Panc1 (cell line): ENCODE data around the gene AHNAK. TPM values are rescaled to one million over a fixed set of nuclear protein-coding genes. Genes with fewer than 3 reads are reported as not detected.

Experiments used
- ATAC-seq: fragments of 200-7000 bp; cut with Tn5 transposase; 2 replicates; pipeline ENCODE4 v1.9.1; 2020; ENCODE audit warnings: mild to moderate bottlenecking, moderate library complexity
- BruUV-seq: library from RNA; stranded (reverse); fragments of 400-500 nt; replicated peaks from 2 replicates; lab custom pipeline; 2021; lab: Mats Ljungman, UMichigan
- CTCF ChIA-PET: fragments of 300-600 bp; sonication (Branson Sonifier 250); formaldehyde crosslinking; loops from one replicate; lab custom pipeline; 2022; ENCODE audit warnings: antibody characterized with exemption; lab: Charles Lee
- POLR2A ChIA-PET: fragments of 300-600 bp; sonication (Branson Sonifier 250); formaldehyde crosslinking; loops from one replicate; lab custom pipeline; 2022; ENCODE audit warnings: antibody characterized with exemption; lab: Charles Lee
- DNase-seq: peaks from one replicate; pipeline ENCODE4 v3.0.0-alpha.2; 2010; ENCODE audit warnings: low read depth, low spot score
- H3K27ac ChIP-seq: 2 replicates; pipeline ENCODE4 v1.5.1; 2011; ENCODE audit warnings: mild to moderate bottlenecking, low read length, inconsistent platforms
- H3K27me3 ChIP-seq: fragments of 200-500 bp; sonication (Bioruptor generic); 2 replicates; pipeline ENCODE4 v1.6.0; 2014; ENCODE audit warnings: low read length, inconsistent platforms; ENCODE audit not compliant: control insufficient read depth, insufficient read depth
- H3K36me3 ChIP-seq: fragments of 200-500 bp; sonication (Bioruptor generic); 2 replicates; pipeline ENCODE4 v1.5.1; 2014; ENCODE audit warnings: inconsistent platforms, mild to moderate bottlenecking, low read length, moderate library complexity; ENCODE audit not compliant: control insufficient read depth, insufficient read depth
- H3K4me1 ChIP-seq: 2 replicates; pipeline ENCODE4 v1.5.1; 2011; ENCODE audit warnings: inconsistent platforms, mild to moderate bottlenecking, low read length, moderate library complexity; ENCODE audit not compliant: control insufficient read depth, insufficient read depth
- H3K4me3 ChIP-seq, 2 experiments: 2 replicates each; pipeline ENCODE4 v1.5.1; 2011 to 2012; ENCODE audit warnings: low read depth in 2 of 2, low read length in 2 of 2, mild to moderate bottlenecking in 2 of 2, inconsistent platforms in 1 of 2, moderate library complexity in 1 of 2
- H3K9me3 ChIP-seq: fragments of 200-500 bp; sonication (Bioruptor generic); 2 replicates; pipeline ENCODE4 v1.5.1; 2014; ENCODE audit warnings: low read depth, mild to moderate bottlenecking, inconsistent platforms, low read length, moderate library complexity; ENCODE audit not compliant: control insufficient read depth, insufficient read depth
- POLR2AphosphoS5 ChIP-seq: IDR thresholded peaks from 2 replicates; pipeline ENCODE4 v1.6.1; 2012; ENCODE audit warnings: mild to moderate bottlenecking, low read depth, low read length, moderate library complexity
- SIN3A ChIP-seq: IDR thresholded peaks from 2 replicates; pipeline ENCODE4 v1.6.1; 2012; ENCODE audit warnings: low read depth, mild to moderate bottlenecking, low read length, moderate library complexity, borderline replicate concordance; ENCODE audit not compliant: insufficient read depth
- TCF7L2 ChIP-seq: IDR thresholded peaks from 2 replicates; pipeline ENCODE4 v1.6.1; 2011; ENCODE audit warnings: mild to moderate bottlenecking, low read depth, low read length, inconsistent platforms
- in situ Hi-C: cut with HindIII; loops from 2 replicates; pipeline ENCODE4 v1.10.0; 2016; ENCODE audit warnings: low sequenced_read_pairs, low pct_unique_long_range_greater_than_20kb
- intact Hi-C: fragments of 100-400 bp; cut with micrococcal nuclease; formaldehyde crosslinking; loops from one replicate; pipeline ENCODE4 v1.10.0; 2022; ENCODE audit not compliant: unreplicated experiment
- total RNA-seq: library from RNA; stranded (reverse); gene quantifications from one replicate; pipeline ENCODE4 v1.2.1, GENCODE V29; 2021; ENCODE audit not compliant: unreplicated experiment
- TF ChIP-seq, protein P1 (sequence below): fragments of 450-650 bp; IDR thresholded peaks from 2 replicates; pipeline ENCODE4 v1.5.1; 2017; ENCODE audit warnings: mild to moderate bottlenecking
- TF ChIP-seq, protein P2 (sequence below), 2 experiments: IDR thresholded peaks; 2 replicates each; pipeline ENCODE4 v1.6.1; 2011 to 2012; ENCODE audit warnings: low read depth in 2 of 2, control low read depth in 1 of 2, low read length in 1 of 2, mild to moderate bottlenecking in 1 of 2, moderate library complexity in 1 of 2; ENCODE audit not compliant: insufficient read depth in 1 of 2

Gene AHNAK
- total RNA-seq, 1 experiment from 2014 or later: 844 TPM

DNA sequence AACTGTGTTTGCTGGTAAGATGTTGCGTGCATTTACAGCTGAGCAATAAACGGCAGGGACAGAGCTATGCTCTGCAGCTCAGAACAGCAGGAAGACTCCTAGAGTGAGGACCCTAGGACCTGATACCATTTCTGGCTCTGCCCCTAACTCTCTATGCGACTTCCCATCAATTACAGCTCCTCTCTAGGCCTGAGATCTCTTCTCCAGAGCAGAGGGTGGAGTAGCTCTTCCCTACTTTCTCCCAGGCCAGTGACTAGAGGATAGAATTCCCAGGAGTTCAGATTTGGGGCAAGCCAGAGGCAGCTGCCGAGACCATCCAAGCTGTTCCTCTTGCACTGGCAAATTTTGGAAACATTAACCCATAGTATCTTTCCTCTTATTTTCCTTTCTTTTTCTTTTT lies 140.6 kb downstream of the AHNAK start:
- BruUV-seq: no TSS peak
- DNase-seq: no peak
- CTCF ChIA-PET: no interaction called here

DNA sequence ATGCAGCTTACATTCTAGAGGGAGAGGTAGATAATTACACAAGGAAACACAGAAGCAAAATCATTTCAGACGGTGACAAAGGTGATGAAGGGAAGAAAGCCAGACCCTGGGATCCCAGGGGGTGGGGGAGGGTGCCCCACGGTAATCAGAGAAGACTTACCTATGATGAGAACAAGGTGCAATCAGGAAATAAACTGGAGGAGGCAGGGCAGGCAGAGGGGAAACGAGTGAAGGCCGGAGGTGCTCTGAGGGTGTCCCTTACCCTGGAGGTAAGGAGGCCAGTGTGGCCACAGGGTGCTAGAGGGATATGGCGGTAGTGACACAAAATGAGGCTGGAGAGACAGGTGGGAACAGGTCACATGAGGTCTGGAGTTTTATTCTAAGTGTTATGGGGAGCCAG lies 141.7 kb downstream of the AHNAK start:
- Histone ChIP-seq H3K27me3 (no peaks in the 10 kb centered on the region), H3K36me3 (no peaks in the 10 kb centered on the region), H3K4me1 (peaks cover 6% of the 10 kb centered on the region; the same call in 1 of the 2 replicates), H3K4me3 (no peak overlapping the region), H3K9me3 (no peaks in the 10 kb centered on the region), H3K27ac (no peak overlapping the region)
- no peak for ATAC-seq
- ChIA-PET CTCF (interaction anchor here (0.7 kb wide), 1 partner anchor 10 kb away, joined by 3 read pairs; no protein-coding TSS in a partner anchor), POLR2A (interaction anchor here (0.6 kb wide), 1 partner anchor 193 kb away, joined by 3 read pairs; no protein-coding TSS in a partner anchor)
- in situ Hi-C loops: no loop called here
- no peak for DNase-seq
- BruUV-seq: no TSS peak
- intact Hi-C loops: no loop called here
- TF ChIP-seq, protein P1, sequence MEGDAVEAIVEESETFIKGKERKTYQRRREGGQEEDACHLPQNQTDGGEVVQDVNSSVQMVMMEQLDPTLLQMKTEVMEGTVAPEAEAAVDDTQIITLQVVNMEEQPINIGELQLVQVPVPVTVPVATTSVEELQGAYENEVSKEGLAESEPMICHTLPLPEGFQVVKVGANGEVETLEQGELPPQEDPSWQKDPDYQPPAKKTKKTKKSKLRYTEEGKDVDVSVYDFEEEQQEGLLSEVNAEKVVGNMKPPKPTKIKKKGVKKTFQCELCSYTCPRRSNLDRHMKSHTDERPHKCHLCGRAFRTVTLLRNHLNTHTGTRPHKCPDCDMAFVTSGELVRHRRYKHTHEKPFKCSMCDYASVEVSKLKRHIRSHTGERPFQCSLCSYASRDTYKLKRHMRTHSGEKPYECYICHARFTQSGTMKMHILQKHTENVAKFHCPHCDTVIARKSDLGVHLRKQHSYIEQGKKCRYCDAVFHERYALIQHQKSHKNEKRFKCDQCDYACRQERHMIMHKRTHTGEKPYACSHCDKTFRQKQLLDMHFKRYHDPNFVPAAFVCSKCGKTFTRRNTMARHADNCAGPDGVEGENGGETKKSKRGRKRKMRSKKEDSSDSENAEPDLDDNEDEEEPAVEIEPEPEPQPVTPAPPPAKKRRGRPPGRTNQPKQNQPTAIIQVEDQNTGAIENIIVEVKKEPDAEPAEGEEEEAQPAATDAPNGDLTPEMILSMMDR: no peak
- TF ChIP-seq POLR2AphosphoS5 (no peak), TCF7L2 (no peak), SIN3A (no peak)
- TF ChIP-seq, protein P2, sequence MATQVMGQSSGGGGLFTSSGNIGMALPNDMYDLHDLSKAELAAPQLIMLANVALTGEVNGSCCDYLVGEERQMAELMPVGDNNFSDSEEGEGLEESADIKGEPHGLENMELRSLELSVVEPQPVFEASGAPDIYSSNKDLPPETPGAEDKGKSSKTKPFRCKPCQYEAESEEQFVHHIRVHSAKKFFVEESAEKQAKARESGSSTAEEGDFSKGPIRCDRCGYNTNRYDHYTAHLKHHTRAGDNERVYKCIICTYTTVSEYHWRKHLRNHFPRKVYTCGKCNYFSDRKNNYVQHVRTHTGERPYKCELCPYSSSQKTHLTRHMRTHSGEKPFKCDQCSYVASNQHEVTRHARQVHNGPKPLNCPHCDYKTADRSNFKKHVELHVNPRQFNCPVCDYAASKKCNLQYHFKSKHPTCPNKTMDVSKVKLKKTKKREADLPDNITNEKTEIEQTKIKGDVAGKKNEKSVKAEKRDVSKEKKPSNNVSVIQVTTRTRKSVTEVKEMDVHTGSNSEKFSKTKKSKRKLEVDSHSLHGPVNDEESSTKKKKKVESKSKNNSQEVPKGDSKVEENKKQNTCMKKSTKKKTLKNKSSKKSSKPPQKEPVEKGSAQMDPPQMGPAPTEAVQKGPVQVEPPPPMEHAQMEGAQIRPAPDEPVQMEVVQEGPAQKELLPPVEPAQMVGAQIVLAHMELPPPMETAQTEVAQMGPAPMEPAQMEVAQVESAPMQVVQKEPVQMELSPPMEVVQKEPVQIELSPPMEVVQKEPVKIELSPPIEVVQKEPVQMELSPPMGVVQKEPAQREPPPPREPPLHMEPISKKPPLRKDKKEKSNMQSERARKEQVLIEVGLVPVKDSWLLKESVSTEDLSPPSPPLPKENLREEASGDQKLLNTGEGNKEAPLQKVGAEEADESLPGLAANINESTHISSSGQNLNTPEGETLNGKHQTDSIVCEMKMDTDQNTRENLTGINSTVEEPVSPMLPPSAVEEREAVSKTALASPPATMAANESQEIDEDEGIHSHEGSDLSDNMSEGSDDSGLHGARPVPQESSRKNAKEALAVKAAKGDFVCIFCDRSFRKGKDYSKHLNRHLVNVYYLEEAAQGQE (IDR thresholded peaks at IDR 0.05; ENCODE audit: insufficient read depth in 1 of 2, low read depth in 2 of 2, low read length in 1 of 2): no peak

More for the DNA sequence above, 140.6 kb downstream of the AHNAK start:
- TF ChIP-seq POLR2AphosphoS5: no peak
- TF ChIP-seq TCF7L2: no peak
- TF ChIP-seq, protein P2 (IDR thresholded peaks at IDR 0.05; ENCODE audit: insufficient read depth in 1 of 2, low read depth in 2 of 2, low read length in 1 of 2): no peak
- no peak for TF ChIP-seq SIN3A
- TF ChIP-seq, protein P1: no peak
- Histone ChIP-seq H3K4me3 (no peak overlapping the region), H3K36me3 (no peaks in the 10 kb centered on the region), H3K27ac (no peak overlapping the region), H3K9me3 (no peaks in the 10 kb centered on the region), H3K27me3 (no peaks in the 10 kb centered on the region), H3K4me1 (peaks cover 3% of the 10 kb centered on the region; the same call in 1 of the 2 replicates)
- no peak for ATAC-seq
- intact Hi-C loops (no loop called here), in situ Hi-C loops (no loop called here)
- POLR2A ChIA-PET: no interaction called here
